GM18502 (cell line): ENCODE data around the gene LIMS2.

Source experiments
- ATAC-seq: cut with Tn5 transposase; IDR thresholded peaks from one replicate; pipeline ENCODE4 v1.9.1; 2021; ENCODE audit warnings: mild to moderate bottlenecking; ENCODE audit not compliant: unreplicated experiment, poor library complexity

LIMS2 gene, protein sequence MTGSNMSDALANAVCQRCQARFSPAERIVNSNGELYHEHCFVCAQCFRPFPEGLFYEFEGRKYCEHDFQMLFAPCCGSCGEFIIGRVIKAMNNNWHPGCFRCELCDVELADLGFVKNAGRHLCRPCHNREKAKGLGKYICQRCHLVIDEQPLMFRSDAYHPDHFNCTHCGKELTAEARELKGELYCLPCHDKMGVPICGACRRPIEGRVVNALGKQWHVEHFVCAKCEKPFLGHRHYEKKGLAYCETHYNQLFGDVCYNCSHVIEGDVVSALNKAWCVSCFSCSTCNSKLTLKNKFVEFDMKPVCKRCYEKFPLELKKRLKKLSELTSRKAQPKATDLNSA

GRCh38 chr2:127675331-127676261 lies at the start of gene LIMS2:
TSS of gene LIMS2 (minus strand) at chr2:127675530. CDS start at chr2:127675024, 506 bp downstream.
- no peak for ATAC-seq

GRCh38 chr2:127722807-127723206 lies 47.5 kb upstream of the LIMS2 start:
- ATAC-seq = no peak

GRCh38 chr2:127721978-127722355 lies 46.6 kb upstream of the LIMS2 start:
- ATAC-seq = no peak

DNA sequence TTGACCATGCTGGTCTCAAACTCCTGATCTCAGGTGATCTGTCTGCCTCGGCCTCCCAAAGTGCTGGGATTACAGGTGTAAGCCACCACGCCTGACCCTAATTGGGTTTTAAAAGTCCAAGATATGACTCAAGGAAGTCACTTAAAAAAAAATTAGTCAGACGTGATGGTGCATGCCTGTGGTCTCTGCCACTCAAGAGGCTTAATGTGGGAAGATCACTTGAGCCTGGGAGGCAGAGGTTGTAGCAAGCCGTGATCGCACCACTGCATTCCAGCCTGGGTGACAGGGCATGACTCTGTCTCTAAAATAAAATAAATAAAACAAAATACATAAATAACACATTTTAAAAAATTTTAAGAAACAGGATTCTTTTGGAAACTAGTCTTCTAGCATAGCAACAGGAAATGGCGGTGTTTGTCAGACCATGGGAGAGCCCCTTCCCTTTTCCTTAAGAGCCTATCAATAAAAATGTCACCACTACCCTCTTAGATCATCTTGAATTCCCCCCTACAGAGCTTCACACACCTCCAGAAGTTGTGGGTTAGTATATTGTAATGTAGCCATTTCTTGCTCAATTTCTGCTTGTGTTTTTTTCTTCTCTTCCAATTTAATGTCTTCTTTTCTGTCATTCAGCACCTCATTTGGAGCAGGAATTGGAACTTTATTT lies 46.1 kb upstream of the LIMS2 start:
- no peak for ATAC-seq

DNA sequence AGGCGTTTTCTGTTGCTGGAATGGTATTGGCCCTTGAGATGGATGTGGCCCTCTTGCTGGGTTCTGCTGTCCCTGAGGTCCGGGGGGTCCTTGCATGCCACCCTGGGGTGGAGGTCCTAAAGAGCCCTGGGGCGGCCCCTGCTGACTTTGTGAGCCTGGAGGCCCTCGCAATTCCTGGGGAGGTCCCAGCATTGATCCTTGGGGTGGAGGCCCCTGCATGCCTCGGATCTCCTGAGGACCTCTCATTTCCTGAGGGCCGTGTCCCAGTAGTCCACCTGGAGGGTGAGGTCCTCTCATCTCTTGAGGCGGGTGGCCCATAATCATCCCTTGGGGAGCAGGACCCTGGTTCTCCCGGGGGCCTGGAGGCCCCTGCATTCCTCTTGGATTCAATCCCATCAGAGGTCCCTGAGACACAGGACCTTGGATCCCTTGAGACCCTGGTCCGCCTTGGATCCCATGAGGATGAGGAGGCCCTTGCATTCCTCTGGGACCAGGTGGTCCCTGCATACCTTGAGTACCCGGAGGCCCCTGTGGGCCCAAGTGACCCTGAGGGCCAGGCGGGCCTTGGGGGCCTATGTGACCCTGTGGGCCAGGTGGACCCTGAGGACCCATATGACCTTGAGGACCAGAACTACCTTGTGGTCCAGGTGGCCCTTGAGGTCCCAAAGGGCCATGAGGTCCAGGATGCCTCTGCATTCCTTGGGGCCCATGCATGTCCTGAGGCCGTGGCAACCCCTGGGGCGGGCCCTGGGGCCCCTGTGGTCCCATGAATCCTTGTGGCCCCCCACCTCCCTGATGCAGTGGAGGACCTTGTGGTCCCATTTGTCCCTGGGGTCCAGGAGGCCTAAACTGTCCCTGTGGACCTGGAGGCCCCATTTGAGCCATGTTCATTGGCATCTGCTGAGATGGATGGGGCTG lies 44.2 kb upstream of the LIMS2 start:
- no peak for ATAC-seq

DNA sequence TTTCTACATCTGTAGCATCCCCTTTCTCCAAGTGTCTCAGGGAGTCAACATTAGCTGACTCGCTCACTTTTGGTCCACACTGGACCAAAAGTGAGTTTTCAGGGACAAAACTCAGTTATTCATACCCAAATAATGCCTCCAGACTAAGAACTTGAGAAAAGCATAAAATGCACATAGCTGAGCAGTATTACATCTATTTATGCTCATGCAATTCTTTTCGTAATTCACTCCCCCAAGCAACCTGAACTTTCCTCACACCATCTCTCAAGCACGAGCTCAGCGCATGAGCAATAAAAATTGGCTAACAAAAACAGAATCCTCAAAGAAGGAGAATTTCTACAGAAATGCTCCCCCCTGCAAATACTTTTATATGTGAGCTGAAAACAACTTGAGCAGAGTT lies 42.9 kb upstream of the LIMS2 start:
- no peak for ATAC-seq

DNA sequence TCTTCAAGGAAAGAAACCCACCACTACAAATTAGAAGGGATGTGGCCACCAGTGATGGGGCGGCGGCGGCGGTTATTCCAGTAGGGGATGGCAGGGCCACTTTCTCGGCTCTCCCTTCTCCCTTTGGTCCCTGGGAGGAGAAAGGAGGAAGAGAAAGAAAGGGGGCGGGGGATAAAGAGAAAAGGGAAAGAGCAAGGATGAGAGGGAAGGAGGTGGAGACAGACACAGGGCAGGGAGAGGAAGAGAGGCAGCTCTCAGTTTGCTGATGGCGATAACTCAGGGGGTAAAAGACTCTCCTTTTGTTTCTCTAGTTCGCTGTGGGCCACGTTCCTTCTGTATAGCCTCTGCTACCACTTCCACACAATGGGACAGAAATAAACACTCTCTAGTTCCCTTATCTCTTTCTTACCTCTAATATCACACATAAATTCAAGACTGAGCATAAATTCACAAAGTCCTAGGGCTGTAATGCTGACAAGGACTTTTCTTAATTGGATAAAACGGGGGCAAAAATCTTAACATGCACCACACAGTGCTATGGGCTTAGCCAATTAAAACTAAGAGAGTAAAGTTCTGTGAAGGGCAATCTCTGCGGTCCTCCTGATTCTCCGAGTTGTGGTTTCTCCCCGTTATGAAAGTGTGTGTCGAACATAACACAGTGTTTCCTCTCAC lies 40.6 kb upstream of the LIMS2 start:
- no peak for ATAC-seq

DNA sequence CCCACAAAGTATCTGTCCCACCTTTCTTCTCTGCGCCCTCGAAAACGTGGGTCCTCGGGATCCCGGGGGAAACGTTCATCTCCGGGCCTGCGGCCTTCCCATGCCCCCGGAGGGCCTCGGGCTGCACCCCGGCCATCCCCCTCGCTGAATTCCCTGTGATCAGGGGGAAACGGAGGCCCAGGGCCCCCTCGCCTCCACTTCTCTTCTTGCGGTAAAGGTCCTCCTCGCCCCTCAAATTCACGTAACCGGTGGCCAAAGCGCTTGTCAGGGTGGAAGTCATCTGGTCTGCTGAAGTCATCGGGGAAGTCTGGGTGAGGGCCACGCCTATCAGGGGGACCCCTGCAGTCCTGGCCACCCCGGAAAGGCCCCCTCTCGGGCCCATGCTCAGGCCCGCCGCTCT lies 38.2 kb upstream of the LIMS2 start:
- no peak for ATAC-seq

- no peak for ATAC-seq
Observed at GRCh38 chr2:127712999-127713398, 37.7 kb upstream of the LIMS2 start.

DNA sequence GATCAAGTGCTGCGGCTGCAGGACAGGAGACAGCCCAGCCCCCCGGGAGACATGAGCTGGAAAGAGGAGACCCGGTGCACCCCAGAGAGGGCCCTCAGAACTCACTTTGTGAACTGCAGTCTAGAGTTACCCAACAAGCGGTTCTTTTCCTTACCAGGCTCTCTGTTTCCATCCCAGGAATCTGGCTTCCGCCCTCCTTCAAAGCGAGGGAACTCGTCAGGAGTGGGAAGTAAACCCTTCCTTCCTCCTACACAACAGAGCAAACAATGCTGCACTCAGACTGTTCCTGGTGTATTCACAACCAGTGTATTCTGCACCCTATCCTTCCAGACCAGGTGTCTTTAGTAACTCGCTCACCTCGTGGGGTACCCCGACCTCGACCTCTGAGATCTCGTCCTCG lies 34.0 kb upstream of the LIMS2 start:
- no peak for ATAC-seq

DNA sequence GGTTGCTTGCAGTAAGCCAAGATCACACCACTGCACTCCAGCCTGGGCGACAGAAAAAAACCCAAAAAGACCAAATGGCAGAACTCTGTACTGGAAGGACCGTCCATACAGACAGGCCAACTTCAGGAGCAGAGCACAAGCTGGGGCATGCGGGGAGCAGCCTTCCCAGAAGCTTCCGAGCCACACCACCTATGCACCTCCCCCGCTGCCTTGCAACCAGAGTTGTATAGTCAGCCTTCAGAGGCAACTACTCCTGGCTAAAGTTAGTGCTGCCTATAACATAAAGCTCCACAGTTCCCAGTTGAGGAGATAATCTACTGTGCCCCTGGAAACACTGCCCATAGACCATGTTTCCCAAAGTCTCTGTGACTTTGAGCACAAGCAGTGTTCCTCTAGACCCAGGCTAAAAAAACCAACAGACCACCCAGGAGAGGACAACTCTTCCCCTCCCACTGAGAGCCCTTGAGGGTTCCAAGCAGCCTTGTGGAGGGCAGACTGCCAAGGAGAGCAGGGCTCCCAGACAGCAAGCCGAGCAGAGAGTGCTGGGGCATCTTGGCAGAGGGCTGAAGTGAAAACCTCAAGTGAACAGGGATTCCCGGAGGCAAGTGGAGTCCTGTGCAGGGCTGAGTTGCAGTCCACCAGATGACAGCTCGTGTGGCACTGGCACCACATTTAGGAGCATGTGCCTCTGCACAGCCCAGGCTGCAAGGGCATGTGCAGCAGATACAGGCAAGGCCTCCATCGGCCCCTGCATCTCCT lies 32.7 kb upstream of the LIMS2 start:
- ATAC-seq = no peak

GRCh38 chr2:127706215-127706990 lies 31.1 kb upstream of the LIMS2 start:
- ATAC-seq = no peak

GRCh38 chr2:127705391-127706065 lies 30.2 kb upstream of the LIMS2 start:
- ATAC-seq = no peak

GRCh38 chr2:127704641-127705390 lies 29.5 kb upstream of the LIMS2 start:
- no peak for ATAC-seq

- no peak for ATAC-seq
Observed at GRCh38 chr2:127703282-127703681, 28.0 kb upstream of the LIMS2 start.

DNA sequence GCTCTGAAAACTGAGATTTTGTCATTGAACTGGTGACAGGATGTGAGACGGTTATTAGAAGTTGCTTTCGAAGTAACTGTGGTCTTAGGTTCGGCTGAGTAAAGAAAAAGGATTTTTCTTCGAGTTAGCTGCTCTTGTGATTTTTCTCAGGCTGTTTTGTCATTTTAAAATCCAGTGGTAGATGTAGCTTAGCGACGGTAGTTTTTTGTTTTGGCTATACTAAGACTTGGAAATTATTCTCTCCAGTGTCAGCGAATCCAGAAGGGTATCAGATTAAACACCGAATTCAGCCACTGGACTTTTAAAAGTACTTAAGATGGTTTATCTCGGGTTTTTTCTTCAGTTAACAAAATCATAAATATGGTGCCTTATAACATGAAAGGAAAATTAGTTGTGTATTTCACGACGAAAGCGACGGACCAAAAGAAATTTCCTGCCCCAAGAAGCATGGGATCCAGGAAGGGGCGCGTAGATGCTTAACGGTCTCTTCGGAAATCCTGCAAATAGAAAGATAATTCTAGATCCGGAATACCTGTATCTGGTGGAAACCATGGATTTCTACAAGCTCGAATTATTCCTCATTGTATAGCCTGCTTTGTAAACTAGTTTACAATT lies 27.2 kb upstream of the LIMS2 start:
- no peak for ATAC-seq
